Measurements from ENCODE around the gene CD46.
A peak's percentile ranks its signal among the peaks of the same experiment; 100 is the strongest.

The CD46 gene

GRCh38 chr1:207806531-207807325 lies 54.9 kb downstream of the CD46 start:
- H3K27me3 Mint-ChIP-seq = no peaks in the 10 kb centered on the region
- H3K9me3 Mint-ChIP-seq = no peaks in the 10 kb centered on the region
- ATAC-seq (replicated peaks; ENCODE audit: extremely low read depth, poor library complexity, severe bottlenecking) (no peak), DNase-seq (ENCODE audit: low spot score in 2 of 2) (no peak)
- H3K27ac Mint-ChIP-seq (ENCODE audit: low read depth) = peak overlapping the region; percentile 90
- H3K4me1 Mint-ChIP-seq = peaks cover 51% of the 10 kb centered on the region
- H3K36me3 Mint-ChIP-seq (ENCODE audit: insufficient read depth) = peaks cover 47% of the 10 kb centered on the region
- H3K4me3 Mint-ChIP-seq = peak overlapping the region; percentile 18

GRCh38 chr1:207807326-207807689 lies 55.5 kb downstream of the CD46 start:
- no peaks in the 10 kb centered on the region for H3K9me3 Mint-ChIP-seq
- H3K4me1 Mint-ChIP-seq = peaks cover 51% of the 10 kb centered on the region
- H3K4me3 Mint-ChIP-seq = no peak overlapping the region
- peaks cover 51% of the 10 kb centered on the region for H3K36me3 Mint-ChIP-seq (ENCODE audit: insufficient read depth)
- no peak for DNase-seq (ENCODE audit: low spot score in 2 of 2)
- H3K27me3 Mint-ChIP-seq = no peaks in the 10 kb centered on the region
- no peak for ATAC-seq (replicated peaks; ENCODE audit: extremely low read depth, poor library complexity, severe bottlenecking)
- peak overlapping the region; percentile 90 for H3K27ac Mint-ChIP-seq (ENCODE audit: low read depth)

GRCh38 chr1:207807690-207808321 lies 56.0 kb downstream of the CD46 start:
- H3K36me3 Mint-ChIP-seq (ENCODE audit: insufficient read depth) = peaks cover 52% of the 10 kb centered on the region
- ATAC-seq (replicated peaks; ENCODE audit: extremely low read depth, poor library complexity, severe bottlenecking) = no peak
- H3K4me1 Mint-ChIP-seq = peaks cover 52% of the 10 kb centered on the region
- no peaks in the 10 kb centered on the region for H3K9me3 Mint-ChIP-seq
- H3K27me3 Mint-ChIP-seq = no peaks in the 10 kb centered on the region
- no peak for DNase-seq (ENCODE audit: low spot score in 2 of 2)
- H3K27ac Mint-ChIP-seq (ENCODE audit: low read depth) = peak overlapping the region; percentile 90
- no peak overlapping the region for H3K4me3 Mint-ChIP-seq

- Mint-ChIP-seq H3K4me3 (no peak overlapping the region), H3K27ac (ENCODE audit: low read depth) (peak overlapping the region; percentile 90), H3K36me3 (ENCODE audit: insufficient read depth) (peaks cover 54% of the 10 kb centered on the region), H3K27me3 (no peaks in the 10 kb centered on the region), H3K4me1 (peaks cover 52% of the 10 kb centered on the region), H3K9me3 (no peaks in the 10 kb centered on the region)
- ATAC-seq (replicated peaks; ENCODE audit: extremely low read depth, poor library complexity, severe bottlenecking) (no peak), DNase-seq (ENCODE audit: low spot score in 2 of 2) (no peak)
Observed at GRCh38 chr1:207808322-207808705, 56.5 kb downstream of the CD46 start.

GRCh38 chr1:207808911-207809555 lies 57.2 kb downstream of the CD46 start:
- Mint-ChIP-seq H3K36me3 (ENCODE audit: insufficient read depth) (peaks cover 55% of the 10 kb centered on the region), H3K27me3 (no peaks in the 10 kb centered on the region), H3K4me1 (peaks cover 60% of the 10 kb centered on the region), H3K4me3 (no peak overlapping the region), H3K27ac (ENCODE audit: low read depth) (peak overlapping the region; percentile 90), H3K9me3 (no peaks in the 10 kb centered on the region)
- ATAC-seq (replicated peaks; ENCODE audit: extremely low read depth, poor library complexity, severe bottlenecking) (no peak), DNase-seq (ENCODE audit: low spot score in 2 of 2) (no peak)

GRCh38 chr1:207810173-207810572 lies 58.3 kb downstream of the CD46 start:
- Mint-ChIP-seq H3K27me3 (no peaks in the 10 kb centered on the region), H3K4me1 (peaks cover 67% of the 10 kb centered on the region), H3K27ac (ENCODE audit: low read depth) (no peak overlapping the region), H3K9me3 (no peaks in the 10 kb centered on the region), H3K36me3 (ENCODE audit: insufficient read depth) (peaks cover 61% of the 10 kb centered on the region), H3K4me3 (no peak overlapping the region)
- no peak for DNase-seq (ENCODE audit: low spot score in 2 of 2)
- ATAC-seq (replicated peaks; ENCODE audit: extremely low read depth, poor library complexity, severe bottlenecking) = no peak

- Mint-ChIP-seq H3K4me1 (peaks cover 71% of the 10 kb centered on the region), H3K9me3 (no peaks in the 10 kb centered on the region), H3K27ac (ENCODE audit: low read depth) (no peak overlapping the region), H3K4me3 (no peak overlapping the region), H3K36me3 (ENCODE audit: insufficient read depth) (peaks cover 64% of the 10 kb centered on the region), H3K27me3 (no peaks in the 10 kb centered on the region)
- DNase-seq (ENCODE audit: low spot score in 2 of 2) (no peak), ATAC-seq (replicated peaks; ENCODE audit: extremely low read depth, poor library complexity, severe bottlenecking) (no peak)
Observed at GRCh38 chr1:207810606-207811295, 58.9 kb downstream of the CD46 start.

GRCh38 chr1:207811319-207811718 lies 59.5 kb downstream of the CD46 start:
- ATAC-seq (replicated peaks; ENCODE audit: extremely low read depth, poor library complexity, severe bottlenecking) (no peak), DNase-seq (ENCODE audit: low spot score in 2 of 2) (no peak)
- H3K36me3 Mint-ChIP-seq (ENCODE audit: insufficient read depth) = peaks cover 69% of the 10 kb centered on the region
- no peaks in the 10 kb centered on the region for H3K27me3 Mint-ChIP-seq
- no peak overlapping the region for H3K4me3 Mint-ChIP-seq
- no peaks in the 10 kb centered on the region for H3K9me3 Mint-ChIP-seq
- H3K27ac Mint-ChIP-seq (ENCODE audit: low read depth) = peak overlapping the region; percentile 91
- peaks cover 71% of the 10 kb centered on the region for H3K4me1 Mint-ChIP-seq

GRCh38 chr1:207811920-207812720 lies 60.3 kb downstream of the CD46 start:
- H3K27ac Mint-ChIP-seq (ENCODE audit: low read depth) = peak overlapping the region; percentile 91
- H3K4me3 Mint-ChIP-seq = no peak overlapping the region

GRCh38 chr1:207812778-207813511 lies 61.1 kb downstream of the CD46 start:
- Mint-ChIP-seq H3K4me1 (peaks cover 72% of the 10 kb centered on the region), H3K4me3 (no peak overlapping the region), H3K27ac (ENCODE audit: low read depth) (peak overlapping the region; percentile 64), H3K27me3 (no peaks in the 10 kb centered on the region), H3K36me3 (ENCODE audit: insufficient read depth) (peaks cover 61% of the 10 kb centered on the region), H3K9me3 (no peaks in the 10 kb centered on the region)
- DNase-seq (ENCODE audit: low spot score in 2 of 2) (no peak), ATAC-seq (replicated peaks; ENCODE audit: extremely low read depth, poor library complexity, severe bottlenecking) (no peak)

More at GRCh38 chr1:207811920-207812720, 60.3 kb downstream of the CD46 start:
- ATAC-seq (replicated peaks; ENCODE audit: extremely low read depth, poor library complexity, severe bottlenecking) (no peak), DNase-seq (ENCODE audit: low spot score in 2 of 2) (no peak)
- Mint-ChIP-seq H3K27me3 (no peaks in the 10 kb centered on the region), H3K4me1 (peaks cover 71% of the 10 kb centered on the region), H3K9me3 (no peaks in the 10 kb centered on the region), H3K36me3 (ENCODE audit: insufficient read depth) (peaks cover 66% of the 10 kb centered on the region)

GRCh38 chr1:207813512-207813881 lies 61.6 kb downstream of the CD46 start:
- no peaks in the 10 kb centered on the region for H3K27me3 Mint-ChIP-seq
- no peak for DNase-seq (ENCODE audit: low spot score in 2 of 2)
- peak overlapping the region; percentile 64 for H3K27ac Mint-ChIP-seq (ENCODE audit: low read depth)
- ATAC-seq (replicated peaks; ENCODE audit: extremely low read depth, poor library complexity, severe bottlenecking) = no peak
- no peaks in the 10 kb centered on the region for H3K9me3 Mint-ChIP-seq
- peaks cover 57% of the 10 kb centered on the region for H3K36me3 Mint-ChIP-seq (ENCODE audit: insufficient read depth)
- H3K4me1 Mint-ChIP-seq = peaks cover 70% of the 10 kb centered on the region
- no peak overlapping the region for H3K4me3 Mint-ChIP-seq
